Activated naive CD4-positive, alpha-beta T cell treated with anti-CD3 and anti-CD28 coated beads for 36 hours (primary cell): ENCODE measurements around the gene DDR1. TPM values are rescaled to one million over a fixed set of nuclear protein-coding genes. Genes with fewer than 3 reads are reported as not detected.
A peak's percentile ranks its signal among the peaks of the same experiment; 100 is the strongest.

Experiments
- CTCF ChIA-PET: fragments of 350-600 bp; sonication (Branson Sonifier 250); formaldehyde crosslinking; loops from one replicate; lab custom pipeline; 2021; ENCODE audit warnings: antibody characterized with exemption; lab: Charles Lee
- DNase-seq: peaks from one replicate; pipeline ENCODE4 v3.0.0-alpha.2; 2020
- H3K27ac Mint-ChIP-seq: one replicate; pipeline ENCODE4 v1.8.0; 2021; ENCODE audit warnings: mild to moderate bottlenecking, mixed read lengths
- H3K27me3 Mint-ChIP-seq: one replicate; pipeline ENCODE4 v1.8.0; 2021; ENCODE audit warnings: low read depth, mixed read lengths
- H3K36me3 Mint-ChIP-seq: one replicate; pipeline ENCODE4 v1.8.0; 2021; ENCODE audit warnings: low read depth, mixed read lengths
- H3K4me1 Mint-ChIP-seq: one replicate; pipeline ENCODE4 v1.8.0; 2021; ENCODE audit warnings: low read depth, mixed read lengths
- H3K4me3 Mint-ChIP-seq: one replicate; pipeline ENCODE4 v1.8.0; 2021; ENCODE audit warnings: mild to moderate bottlenecking, moderate library complexity, mixed read lengths
- H3K9me3 Mint-ChIP-seq: one replicate; pipeline ENCODE4 v1.8.0; 2021; ENCODE audit warnings: mixed read lengths
- intact Hi-C: fragments of 100-400 bp; cut with micrococcal nuclease; formaldehyde crosslinking; loops from one replicate; pipeline ENCODE4 v1.15.1; 2023
- total RNA-seq, 2 experiments: library from RNA; stranded (reverse); gene quantifications; one replicate each; pipeline ENCODE4 v1.2.3, GENCODE V29; 2021

DDR1 gene
- total RNA-seq = 10 to 100 TPM in 1 of 2 experiments, 1 to 10 TPM in 1; 9.5 to 10.1 TPM

- intact Hi-C loops = loop anchor here (2.0 kb wide), 1 partner anchor 25 kb away; the partner anchor contains the start of gene GTF2H4
- CTCF ChIA-PET = interaction anchor here (1.0 to 7.2 kb wide), 5 partner anchors 20 to 64 kb away, joined by 3 to 34 read pairs (median 4); partner anchors contain the start of gene VARS2
- no peaks in the 10 kb centered on the region for H3K9me3 Mint-ChIP-seq
- peak; percentile 47 for DNase-seq
- H3K27ac Mint-ChIP-seq = peak within 1 kb of the TSS; percentile 48
- H3K27me3 Mint-ChIP-seq = no peaks in the 10 kb centered on the region
- H3K4me3 Mint-ChIP-seq = peak within 1 kb of the TSS; percentile 80
- H3K36me3 Mint-ChIP-seq = no peaks in the 10 kb centered on the region
- peaks cover 32% of the 10 kb centered on the region for H3K4me1 Mint-ChIP-seq
Observed at GRCh38 chr6:30883685-30884520, at the start of gene DDR1. DDR1 (plus strand) TSS chr6:30884519; CDS start chr6:30888730, 4,211 bp downstream.

- H3K4me3 Mint-ChIP-seq = peak overlapping the region; percentile 19
- peaks cover 30% of the 10 kb centered on the region for H3K4me1 Mint-ChIP-seq
- intact Hi-C loops = no loop called here
- no peaks in the 10 kb centered on the region for H3K36me3 Mint-ChIP-seq
- CTCF ChIA-PET = interaction anchor here (0.7 to 2.2 kb wide), 10 partner anchors 13 to 252 kb away, joined by 3 to 8 read pairs (median 5); partner anchors contain the start of genes IER3 and VARS2
- H3K9me3 Mint-ChIP-seq = no peaks in the 10 kb centered on the region
- no peaks in the 10 kb centered on the region for H3K27me3 Mint-ChIP-seq
- H3K27ac Mint-ChIP-seq = peak overlapping the region; percentile 28
- DNase-seq = no peak
Observed at GRCh38 chr6:30834646-30835045, 49.7 kb upstream of the DDR1 start.

GRCh38 chr6:30835576-30835975 lies 48.7 kb upstream of the DDR1 start:
- no peaks in the 10 kb centered on the region for H3K36me3 Mint-ChIP-seq
- peaks cover 23% of the 10 kb centered on the region for H3K4me1 Mint-ChIP-seq
- CTCF ChIA-PET = interaction anchor here (1.5 to 2.2 kb wide), 5 partner anchors 14 to 244 kb away, joined by 5 to 8 read pairs (median 7); partner anchors contain the start of gene VARS2
- no peak overlapping the region for H3K27ac Mint-ChIP-seq
- intact Hi-C loops = no loop called here
- H3K27me3 Mint-ChIP-seq = no peaks in the 10 kb centered on the region
- H3K9me3 Mint-ChIP-seq = no peaks in the 10 kb centered on the region
- no peak overlapping the region for H3K4me3 Mint-ChIP-seq
- DNase-seq = no peak

GRCh38 chr6:30836431-30836866 lies 47.9 kb upstream of the DDR1 start:
- no peak for DNase-seq
- H3K27ac Mint-ChIP-seq = no peak overlapping the region
- CTCF ChIA-PET = no interaction called here
- intact Hi-C loops = no loop called here
- H3K4me1 Mint-ChIP-seq = peaks cover 17% of the 10 kb centered on the region
- H3K36me3 Mint-ChIP-seq = no peaks in the 10 kb centered on the region
- H3K4me3 Mint-ChIP-seq = no peak overlapping the region
- no peaks in the 10 kb centered on the region for H3K9me3 Mint-ChIP-seq
- no peaks in the 10 kb centered on the region for H3K27me3 Mint-ChIP-seq

- no peak for DNase-seq
- Mint-ChIP-seq H3K9me3 (no peaks in the 10 kb centered on the region), H3K27ac (no peak overlapping the region), H3K36me3 (no peaks in the 10 kb centered on the region), H3K4me3 (no peak overlapping the region), H3K27me3 (no peaks in the 10 kb centered on the region), H3K4me1 (peaks cover 13% of the 10 kb centered on the region)
- CTCF ChIA-PET = interaction anchor here (1.7 kb wide), 1 partner anchor 9 kb away, joined by 4 read pairs; no protein-coding TSS in a partner anchor
- intact Hi-C loops = no loop called here
Observed at GRCh38 chr6:30836957-30837356, 47.4 kb upstream of the DDR1 start.

- Mint-ChIP-seq H3K4me1 (peaks cover 13% of the 10 kb centered on the region), H3K36me3 (no peaks in the 10 kb centered on the region), H3K4me3 (no peak overlapping the region), H3K27ac (no peak overlapping the region), H3K27me3 (no peaks in the 10 kb centered on the region), H3K9me3 (no peaks in the 10 kb centered on the region)
- DNase-seq = no peak
- intact Hi-C loops = no loop called here
- CTCF ChIA-PET = interaction anchor here (1.7 kb wide), 1 partner anchor 9 kb away, joined by 4 read pairs; no protein-coding TSS in a partner anchor
Observed at GRCh38 chr6:30837432-30837831, 46.9 kb upstream of the DDR1 start.

GRCh38 chr6:30837870-30838269 lies 46.4 kb upstream of the DDR1 start:
- H3K9me3 Mint-ChIP-seq = no peaks in the 10 kb centered on the region
- H3K4me1 Mint-ChIP-seq = peaks cover 13% of the 10 kb centered on the region
- no peaks in the 10 kb centered on the region for H3K27me3 Mint-ChIP-seq
- CTCF ChIA-PET = interaction anchor here (1.7 kb wide), 1 partner anchor 10 kb away, joined by 4 read pairs; no protein-coding TSS in a partner anchor
- H3K4me3 Mint-ChIP-seq = no peak overlapping the region
- intact Hi-C loops = no loop called here
- H3K27ac Mint-ChIP-seq = no peak overlapping the region
- DNase-seq = no peak
- no peaks in the 10 kb centered on the region for H3K36me3 Mint-ChIP-seq

GRCh38 chr6:30839671-30840070 lies 44.6 kb upstream of the DDR1 start:
- peaks cover 21% of the 10 kb centered on the region for H3K4me1 Mint-ChIP-seq
- H3K36me3 Mint-ChIP-seq = no peaks in the 10 kb centered on the region
- CTCF ChIA-PET = interaction anchor here (0.8 to 1.3 kb wide), 2 partner anchors 10 to 17 kb away, joined by 3 to 7 read pairs; no protein-coding TSS in a partner anchor
- no peaks in the 10 kb centered on the region for H3K9me3 Mint-ChIP-seq
- H3K27me3 Mint-ChIP-seq = no peaks in the 10 kb centered on the region
- H3K4me3 Mint-ChIP-seq = no peak overlapping the region
- intact Hi-C loops = no loop called here
- H3K27ac Mint-ChIP-seq = no peak overlapping the region
- no peak for DNase-seq

GRCh38 chr6:30840084-30840934 lies 44.0 kb upstream of the DDR1 start:
- H3K9me3 Mint-ChIP-seq = no peaks in the 10 kb centered on the region
- H3K4me3 Mint-ChIP-seq = no peak overlapping the region
- no peaks in the 10 kb centered on the region for H3K36me3 Mint-ChIP-seq
- H3K4me1 Mint-ChIP-seq = peaks cover 15% of the 10 kb centered on the region
- H3K27ac Mint-ChIP-seq = no peak overlapping the region
- intact Hi-C loops = no loop called here
- CTCF ChIA-PET = interaction anchor here (0.6 to 1.3 kb wide), 5 partner anchors 10 to 247 kb away, joined by 3 to 7 read pairs (median 3); no protein-coding TSS in a partner anchor
- no peak for DNase-seq
- H3K27me3 Mint-ChIP-seq = no peaks in the 10 kb centered on the region

GRCh38 chr6:30840935-30841643 lies 43.2 kb upstream of the DDR1 start:
- no peak overlapping the region for H3K27ac Mint-ChIP-seq
- intact Hi-C loops = no loop called here
- H3K27me3 Mint-ChIP-seq = no peaks in the 10 kb centered on the region
- H3K9me3 Mint-ChIP-seq = no peaks in the 10 kb centered on the region
- no peaks in the 10 kb centered on the region for H3K36me3 Mint-ChIP-seq
- H3K4me1 Mint-ChIP-seq = peaks cover 15% of the 10 kb centered on the region
- DNase-seq = no peak
- H3K4me3 Mint-ChIP-seq = no peak overlapping the region
- CTCF ChIA-PET = interaction anchor here (0.6 to 1.1 kb wide), 3 partner anchors 36 to 246 kb away, joined by 3 read pairs; no protein-coding TSS in a partner anchor
